ENCODE data around the gene SMG9. TPM values are rescaled to one million over a fixed set of nuclear protein-coding genes. Genes with fewer than 3 reads are reported as not detected.

The SMG9 gene
- total RNA-seq, 1 experiment from 2014 or later, result 52.2 TPM

- Histone ChIP-seq H3K18ac (ENCODE audit: insufficient read length, low read depth, low read length) (no peak overlapping the region), H2BK20ac (ENCODE audit: low read depth, low read length, poor library complexity, severe bottlenecking) (no peak overlapping the region), H2BK12ac (ENCODE audit: insufficient read length, low read depth, low read length) (no peak overlapping the region), H4K5ac (ENCODE audit: insufficient read length, low read depth, low read length) (no peak overlapping the region), H2BK5ac (ENCODE audit: insufficient read length, low read length) (no peak overlapping the region), H3K9me3 (ENCODE audit: control insufficient read depth, low read depth, low read length) (no peaks in the 10 kb centered on the region), H3K4me1 (ENCODE audit: insufficient read depth, low read length) (no peaks in the 10 kb centered on the region; the same call in 1 of the 2 replicates), H3K79me2 (ENCODE audit: insufficient read depth, low read length) (no peaks in the 10 kb centered on the region), H3K23me2 (ENCODE audit: insufficient read length, low read depth, low read length, poor library complexity, severe bottlenecking) (no peaks in the 10 kb centered on the region), H3K4ac (ENCODE audit: low read depth, low read length) (no peak overlapping the region), H4K91ac (ENCODE audit: insufficient read length, low read depth, low read length) (no peak overlapping the region), H3T11ph (ENCODE audit: low read length) (no peak overlapping the region), H3K27ac (ENCODE audit: insufficient read length, low read depth, low read length) (no peak overlapping the region), H4K8ac (replicated peaks; ENCODE audit: insufficient read length, low read depth, low read length) (no peak overlapping the region), H3K14ac (ENCODE audit: insufficient read depth, low read length) (no peak overlapping the region), H4K20me1 (ENCODE audit: control insufficient read depth, insufficient read depth, insufficient read length) (no peaks in the 10 kb centered on the region), H2BK120ac (ENCODE audit: low read depth, low read length, poor library complexity, severe bottlenecking) (no peak overlapping the region), H2AFZ (ENCODE audit: low read length) (no peak overlapping the region), H2BK15ac (ENCODE audit: low read depth, low read length) (no peak overlapping the region), H3K27me3 (ENCODE audit: insufficient read depth, low read length) (no peaks in the 10 kb centered on the region), H3K79me1 (ENCODE audit: insufficient read depth, low read depth, low read length, poor library complexity, severe bottlenecking) (no peaks in the 10 kb centered on the region), H2AK5ac (ENCODE audit: insufficient read length, low read length) (no peak overlapping the region), H3K9ac (ENCODE audit: extremely low read depth, insufficient read length, low read length) (no peak overlapping the region), H3K23ac (ENCODE audit: insufficient read length, low read depth, low read length) (no peak overlapping the region), H3K56ac (ENCODE audit: insufficient read length, low read depth, low read length) (no peak overlapping the region), H3K4me2 (ENCODE audit: insufficient read depth, insufficient read length, low read length) (no peak overlapping the region)
- no peak for DNase-seq
- H3K4me3 Mint-ChIP-seq, result no peak overlapping the region
- peaks cover 6% of the 10 kb centered on the region for H3K27me3 Mint-ChIP-seq (ENCODE audit: low read depth)
- no peaks in the 10 kb centered on the region for H3K9me3 Mint-ChIP-seq
- peaks cover 20 to 26% of the 10 kb centered on the region in 2 experiments for H3K4me1 Mint-ChIP-seq
- WGBS (ENCODE audit: extremely low coverage, insufficient read length, low lambda C conversion rate), result no CpG with 5 or more reads among the region's 3 CpGs
- no peak overlapping the region for H3K27ac Mint-ChIP-seq
- no peak for TF ChIP-seq CTCF (conservative IDR thresholded peaks at IDR 0.05)
- no peaks in the 10 kb centered on the region for H3K36me3 Mint-ChIP-seq (ENCODE audit: insufficient read depth in 1 of 3, low read depth in 3 of 3)
Observed at GRCh38 chr19:43763473-43763939, 8.7 kb upstream of the SMG9 start.

Data from H9 (cell line).